ENCODE results near the gene BBS5. TPM values are rescaled to one million over a fixed set of nuclear protein-coding genes. Genes with fewer than 3 reads are reported as not detected.
A peak's percentile ranks its signal among the peaks of the same experiment; 100 is the strongest.
"Not testable (repeated sequence)": the region's sequence is repeated elsewhere in the genome, so short reads cannot be mapped to it uniquely, and the experiment has no call there.

Gene BBS5
- total RNA-seq, 8 experiments from 2014 or later = 4.4 to 15.5 (median 6.4) TPM

DNA sequence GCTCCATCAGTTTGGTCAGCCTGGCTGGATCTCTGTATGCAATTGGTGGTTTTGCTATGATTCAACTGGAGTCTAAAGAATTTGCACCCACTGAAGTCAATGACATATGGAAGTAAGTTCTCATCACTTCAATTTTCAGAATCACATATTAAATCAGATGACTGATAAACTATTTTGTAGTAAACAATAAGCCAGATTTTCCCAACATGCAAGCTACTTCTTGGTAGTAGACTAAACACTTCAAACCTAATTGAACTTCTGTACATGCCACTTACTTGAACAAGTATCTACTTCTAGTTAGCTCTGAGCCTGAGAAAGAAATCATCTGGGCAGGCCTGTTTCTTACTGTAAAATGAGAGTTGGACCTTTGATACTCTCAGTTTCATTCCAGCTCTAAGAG, 41.6 kb downstream of the BBS5 start:
- Histone ChIP-seq H3K27ac (no peak overlapping the region), H3K4me3 (no peak overlapping the region), H3K4me1 (replicated peaks in 1 of 2) (peaks cover 5 to 9% of the 10 kb centered on the region in 2 donors)
- no peak for ATAC-seq (replicated peaks in 6 of 8)
- in situ Hi-C loops (cut with MboI; ENCODE audit: low pct_unique_long_range_greater_than_20kb in 2 of 9, low sequenced_read_pairs in 9 of 9, unreplicated experiment in 9 of 9) = no loop called here

DNA sequence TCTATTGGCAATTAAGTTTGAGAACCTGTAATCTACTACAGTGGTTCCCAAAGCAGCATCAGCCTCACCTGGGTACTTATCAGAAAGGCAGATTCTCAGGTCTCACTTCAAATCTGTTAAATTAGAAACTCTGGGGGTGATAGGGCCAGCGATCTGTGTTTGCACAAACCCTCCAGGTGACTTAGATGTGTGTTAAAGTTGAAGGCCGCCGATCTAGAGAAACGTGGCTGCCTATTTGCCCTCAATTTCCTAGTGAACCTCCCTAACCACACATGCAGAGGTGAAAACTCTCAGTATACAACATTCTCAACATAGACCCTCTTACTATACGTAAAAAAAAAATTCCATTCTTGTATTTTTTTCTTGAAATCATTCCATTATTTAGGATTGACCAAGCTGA, 44.4 kb downstream of the BBS5 start:
- ATAC-seq (replicated peaks in 6 of 8) = no peak
- Histone ChIP-seq H3K4me1 (replicated peaks in 1 of 2) (peaks cover 5 to 12% of the 10 kb centered on the region in 2 donors), H3K27ac (no peak overlapping the region), H3K4me3 (no peak overlapping the region)
- in situ Hi-C loops (cut with MboI; ENCODE audit: low pct_unique_long_range_greater_than_20kb in 2 of 9, low sequenced_read_pairs in 9 of 9, unreplicated experiment in 9 of 9) = no loop called here
- WGBS, 10 experiments = 0 to 100% (median 79%) methylated on average over 1 to 5 of the region's 5 CpGs; no CpG with 5 or more reads in 1 of the 10 experiments

DNA sequence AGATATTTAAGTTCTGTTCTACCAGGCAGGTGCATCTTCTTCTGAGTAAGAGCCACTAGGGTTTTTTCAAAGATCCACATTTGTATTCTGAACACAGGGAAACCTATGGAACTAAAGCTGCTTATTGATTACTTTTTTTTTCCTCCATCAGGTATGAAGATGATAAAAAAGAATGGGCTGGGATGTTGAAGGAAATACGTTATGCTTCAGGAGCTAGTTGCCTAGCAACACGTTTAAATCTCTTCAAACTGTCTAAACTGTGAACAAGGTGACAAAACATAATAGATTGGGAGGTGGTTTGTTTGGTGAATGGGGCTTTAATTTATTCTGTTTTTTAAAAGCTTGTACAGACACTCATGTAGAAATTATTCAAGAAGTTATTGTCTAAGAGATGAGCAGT, 46.1 kb downstream of the BBS5 start:
- in situ Hi-C loops (cut with MboI; ENCODE audit: low pct_unique_long_range_greater_than_20kb in 2 of 9, low sequenced_read_pairs in 9 of 9, unreplicated experiment in 9 of 9) = loop anchor here in 1 of 9 experiments (25.0 kb wide), 1 partner anchor 88 kb away; no protein-coding TSS in a partner anchor
- Histone ChIP-seq H3K4me3 (no peak overlapping the region), H3K27ac (no peak overlapping the region), H3K4me1 (replicated peaks in 1 of 2) (peaks cover 5 to 12% of the 10 kb centered on the region in 2 donors)
- 0 to 100% (median 59%) methylated on average over 1 to 2 of the region's 2 CpGs; no CpG with 5 or more reads in 3 of the 10 experiments for WGBS, 10 experiments
- peak in 1 of 8 experiments; percentile 7 for ATAC-seq (replicated peaks in 6 of 8)

DNA sequence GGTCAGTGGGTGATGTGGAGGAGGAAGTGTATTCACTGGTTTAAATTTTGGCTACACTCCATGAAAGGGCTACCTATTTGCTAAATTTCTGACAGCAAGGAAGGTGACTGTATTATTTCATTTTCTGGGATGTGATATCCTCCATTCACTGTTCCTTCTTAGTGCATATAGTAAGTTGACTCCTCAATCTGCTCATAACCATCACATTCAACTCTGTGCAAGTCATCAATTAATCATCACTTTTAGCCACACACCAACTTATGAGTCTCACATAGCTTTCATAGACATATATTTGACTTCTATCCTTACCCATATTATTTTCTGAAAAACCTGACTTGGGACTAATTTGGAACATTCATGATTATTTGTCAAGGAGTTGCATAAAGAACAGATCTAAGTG, 47.2 kb downstream of the BBS5 start:
- Histone ChIP-seq H3K27ac (no peak overlapping the region), H3K4me1 (replicated peaks in 1 of 2) (peaks cover 5 to 12% of the 10 kb centered on the region in 2 donors), H3K4me3 (no peak overlapping the region)
- in situ Hi-C loops (cut with MboI; ENCODE audit: low pct_unique_long_range_greater_than_20kb in 2 of 9, low sequenced_read_pairs in 9 of 9, unreplicated experiment in 9 of 9) = loop anchor here in 1 of 9 experiments (25.0 kb wide), 1 partner anchor 89 kb away; no protein-coding TSS in a partner anchor
- ATAC-seq (replicated peaks in 6 of 8) = no peak

DNA sequence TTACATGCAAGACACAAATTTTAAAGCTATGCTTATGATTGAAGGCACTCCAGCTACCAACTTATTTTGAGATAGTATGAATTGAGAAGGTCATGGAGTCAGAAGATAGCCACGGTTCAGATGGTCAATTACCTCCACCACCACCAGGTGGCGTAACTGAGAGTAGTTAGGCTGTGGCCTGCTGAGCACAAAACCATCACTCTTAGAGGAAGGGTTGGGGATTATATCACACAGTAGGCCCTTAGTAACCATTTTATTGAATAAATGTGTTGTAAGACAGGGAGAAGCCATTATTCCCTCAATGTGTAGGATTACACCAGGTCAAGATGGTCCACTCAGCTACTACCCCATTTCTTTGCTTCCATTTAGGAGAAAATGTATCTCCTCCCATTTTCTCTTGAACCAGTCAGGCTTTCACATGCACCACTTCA, 49.0 kb downstream of the BBS5 start:
- Histone ChIP-seq H3K4me3 (no peak overlapping the region), H3K4me1 (replicated peaks in 1 of 2) (peaks cover 5 to 12% of the 10 kb centered on the region in 2 donors), H3K27ac (no peak overlapping the region)
- 0 to 83% (median 11%) methylated on average over 1 to 2 of the region's 2 CpGs; no CpG with 5 or more reads in 4 of the 10 experiments for WGBS, 10 experiments
- in situ Hi-C loops (cut with MboI; ENCODE audit: low pct_unique_long_range_greater_than_20kb in 2 of 9, low sequenced_read_pairs in 9 of 9, unreplicated experiment in 9 of 9) = loop anchor here in 1 of 9 experiments (25.0 kb wide), 1 partner anchor 91 kb away; no protein-coding TSS in a partner anchor
- ATAC-seq (replicated peaks in 6 of 8) = peak in 4 of 8 experiments; percentile 34 to 91 (median 85)

DNA sequence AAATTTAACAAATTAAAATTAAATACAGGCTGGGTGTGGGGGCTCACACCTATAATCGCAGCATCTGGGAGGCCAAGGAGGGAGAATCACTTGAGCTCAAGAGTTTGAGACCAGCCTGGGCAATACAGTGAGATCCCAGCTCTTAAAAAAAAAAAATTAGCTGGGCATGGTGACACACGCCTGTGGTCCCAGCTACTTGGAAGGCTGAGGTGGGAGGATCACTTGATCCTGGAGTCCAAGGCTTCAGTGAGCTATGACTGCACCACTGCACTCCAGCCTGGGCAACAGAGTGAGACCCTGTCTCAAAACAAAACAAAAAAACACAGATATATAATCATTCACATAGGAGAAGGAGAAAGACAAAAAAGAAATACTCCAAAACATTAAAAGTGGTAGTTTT, 60.2 kb downstream of the BBS5 start:
- WGBS, 10 experiments = 72 to 100% (median 91%) methylated on average over 1 to 2 of the region's 2 CpGs; no CpG with 5 or more reads in 2 of the 10 experiments
- H3K4me1 ChIP-seq (replicated peaks in 1 of 2); H3K4me3 ChIP-seq; ATAC-seq (replicated peaks in 6 of 8); H3K27ac ChIP-seq: not testable (repeated sequence)
- in situ Hi-C loops (cut with MboI; ENCODE audit: low pct_unique_long_range_greater_than_20kb in 2 of 9, low sequenced_read_pairs in 9 of 9, unreplicated experiment in 9 of 9) = loop anchor here in 1 of 9 experiments (25.0 kb wide), 1 partner anchor 102 kb away; no protein-coding TSS in a partner anchor

DNA sequence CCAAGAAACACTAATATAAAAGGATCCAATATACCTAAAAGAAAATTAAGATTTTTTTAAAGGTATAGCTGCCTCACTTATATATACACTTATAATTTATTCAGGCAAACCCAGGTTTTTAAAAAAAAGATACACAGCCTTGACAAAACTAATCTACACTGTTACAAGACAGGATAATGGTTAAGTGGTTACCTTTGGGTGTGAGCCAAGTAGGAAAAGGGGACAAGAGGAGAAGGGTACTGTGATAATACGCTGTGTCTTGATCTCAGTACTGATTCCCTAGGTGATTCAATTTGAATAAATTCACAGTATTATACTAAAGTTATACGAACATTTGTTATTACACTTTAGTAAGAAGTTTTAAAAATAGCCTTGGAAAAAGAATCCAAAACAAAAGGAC, 60.9 kb downstream of the BBS5 start:
- H3K4me3 ChIP-seq = no peak overlapping the region
- H3K27ac ChIP-seq = no peak overlapping the region
- in situ Hi-C loops (cut with MboI; ENCODE audit: low pct_unique_long_range_greater_than_20kb in 2 of 9, low sequenced_read_pairs in 9 of 9, unreplicated experiment in 9 of 9) = loop anchor here in 1 of 9 experiments (25.0 kb wide), 1 partner anchor 103 kb away; no protein-coding TSS in a partner anchor
- WGBS, 10 experiments = 91 to 100% (median 100%) methylated on average over 1 to 2 of the region's 2 CpGs
- no peak for ATAC-seq (replicated peaks in 6 of 8)
- no peaks in the 10 kb centered on the region for H3K4me1 ChIP-seq (replicated peaks in 1 of 2)

DNA sequence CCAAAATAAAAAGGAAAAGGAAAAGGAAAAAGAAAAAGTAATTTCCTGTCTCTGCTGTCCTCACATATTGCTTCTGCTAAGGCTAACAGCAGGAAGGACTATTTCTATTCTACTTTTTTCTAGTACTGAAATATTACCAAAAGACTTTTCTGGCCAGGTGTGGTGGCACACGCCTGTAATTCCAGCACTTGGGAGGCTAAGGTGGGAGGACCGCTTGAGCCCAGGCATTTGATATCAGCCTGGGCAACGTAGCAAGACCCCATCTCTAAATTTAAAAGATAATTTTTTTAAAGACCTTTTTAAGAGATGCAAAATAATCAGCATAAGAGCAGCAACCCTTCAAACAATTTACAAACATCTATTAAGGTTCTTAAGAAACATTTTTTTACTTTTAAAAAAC, 63.1 kb downstream of the BBS5 start:
- Histone ChIP-seq H3K27ac (no peak overlapping the region), H3K4me3 (no peak overlapping the region), H3K4me1 (replicated peaks in 1 of 2) (no peaks in the 10 kb centered on the region)
- no peak for ATAC-seq (replicated peaks in 6 of 8)
- WGBS, 10 experiments = 60 to 100% (median 89%) methylated on average over 1 to 3 of the region's 3 CpGs; no CpG with 5 or more reads in 1 of the 10 experiments
- in situ Hi-C loops (cut with MboI; ENCODE audit: low pct_unique_long_range_greater_than_20kb in 2 of 9, low sequenced_read_pairs in 9 of 9, unreplicated experiment in 9 of 9) = loop anchor here in 1 of 9 experiments (25.0 kb wide), 1 partner anchor 105 kb away; no protein-coding TSS in a partner anchor

DNA sequence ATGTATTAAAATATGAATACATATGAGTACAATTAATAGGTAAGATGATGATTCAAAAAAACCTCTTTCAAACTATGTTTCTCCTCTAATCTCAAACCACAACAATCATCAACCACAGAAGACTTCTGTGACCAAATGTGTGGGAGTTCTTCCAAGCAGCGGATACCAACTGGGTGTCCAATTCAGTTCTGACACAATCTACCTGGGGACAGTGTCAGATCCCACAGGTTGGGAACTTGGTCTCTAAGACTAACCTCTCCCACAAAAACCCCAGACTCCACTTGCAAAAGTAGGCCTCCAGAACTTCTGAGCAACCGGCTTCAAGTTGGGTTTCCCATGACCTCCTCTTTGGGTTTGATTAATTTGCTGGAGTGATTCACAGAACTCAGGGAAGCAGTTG, 67.5 kb downstream of the BBS5 start:
- ATAC-seq (replicated peaks in 6 of 8) = no peak
- in situ Hi-C loops (cut with MboI; ENCODE audit: low pct_unique_long_range_greater_than_20kb in 2 of 9, low sequenced_read_pairs in 9 of 9, unreplicated experiment in 9 of 9) = loop anchor here in 1 of 9 experiments (25.0 kb wide), 1 partner anchor 109 kb away; no protein-coding TSS in a partner anchor
- Histone ChIP-seq H3K27ac (no peak overlapping the region), H3K4me1 (replicated peaks in 1 of 2) (peaks cover 0 to 3% of the 10 kb centered on the region in 2 donors), H3K4me3 (no peak overlapping the region)
- 71 to 100% (median 92%) methylated on average over 1 to 2 of the region's 2 CpGs; no CpG with 5 or more reads in 5 of the 10 experiments for WGBS, 10 experiments

Other genes starting within 250 kb of the BBS5 start
- 10 to 100 TPM in 2 of 8 experiments, 1 to 10 TPM in 3, under 1 TPM in 2, not detected in 1; 0.03 to 29.2 (median 6.5) TPM for gene LRP2, start 117.0 kb upstream of the BBS5 start, total RNA-seq
- 1 to 10 TPM in 2 of 8 experiments, under 1 TPM in 6; 0.31 to 3.0 (median 0.61) TPM for gene KLHL41, start 30.2 kb downstream of the BBS5 start, total RNA-seq
- gene FASTKD1, start 94.4 kb downstream of the BBS5 start, total RNA-seq = 10 to 100 TPM; 20.0 to 80.9 (median 26.5) TPM
- 10 to 100 TPM; 42.9 to 59.6 (median 52.2) TPM for gene PPIG, start 104.9 kb downstream of the BBS5 start, total RNA-seq
- 10 to 100 TPM in 1 of 8 experiments, 1 to 10 TPM in 4, under 1 TPM in 2, not detected in 1; 0.10 to 14.7 (median 1.8) TPM for gene CFAP210, start 214.9 kb downstream of the BBS5 start, total RNA-seq
- 1 to 10 TPM; 3.6 to 8.6 (median 4.5) TPM for gene PHOSPHO2, start 215.0 kb downstream of the BBS5 start, total RNA-seq